SKM-1 treated with dmso at 0.1 percent for 144 hours (cell line): Measurements from ENCODE around the gene FAM72B.
"Not testable (repeated sequence)": the region's sequence is repeated elsewhere in the genome, so short reads cannot be mapped to it uniquely, and the experiment has no call there.

ENCODE experiments used
- DNase-seq: peaks from one replicate; lab custom pipeline; 2025; ENCODE audit not compliant: unreplicated experiment; lab: John Stamatoyannopoulos, UW

Gene FAM72B

GRCh38 chr1:121200985-121201981, 17.1 kb upstream of the FAM72B start:
- not testable (repeated sequence) for DNase-seq

GRCh38 chr1:121200232-121200631, 16.1 kb upstream of the FAM72B start:
- not testable (repeated sequence) for DNase-seq

- DNase-seq, result not testable (repeated sequence)
Observed at GRCh38 chr1:121199763-121200162, 15.6 kb upstream of the FAM72B start.

- DNase-seq, result not testable (repeated sequence)
Observed at GRCh38 chr1:121197095-121197882, 13.1 kb upstream of the FAM72B start.

GRCh38 chr1:121192512-121192911, 8.4 kb upstream of the FAM72B start:
- DNase-seq, result not testable (repeated sequence)

GRCh38 chr1:121187914-121188313, 3.8 kb upstream of the FAM72B start:
- DNase-seq, result not testable (repeated sequence)

- not testable (repeated sequence) for DNase-seq
Observed at GRCh38 chr1:121186191-121186590, 2.1 kb upstream of the FAM72B start.

- DNase-seq, result not testable (repeated sequence)
Observed at GRCh38 chr1:121185140-121185708, 1.1 kb upstream of the FAM72B start.

- DNase-seq, result not testable (repeated sequence)
Observed at GRCh38 chr1:121183867-121184266, 273 bp downstream of the FAM72B start.

GRCh38 chr1:121178197-121178596, 5.9 kb downstream of the FAM72B start:
- DNase-seq, result not testable (repeated sequence)

- not testable (repeated sequence) for DNase-seq
Observed at GRCh38 chr1:121176649-121177048, 7.5 kb downstream of the FAM72B start.

GRCh38 chr1:121168152-121168668, 15.9 kb downstream of the FAM72B start:
- not testable (repeated sequence) for DNase-seq

- DNase-seq, result not testable (repeated sequence)
Observed at GRCh38 chr1:121167225-121167738, 16.9 kb downstream of the FAM72B start.

- DNase-seq, result peak; percentile 7
Observed at GRCh38 chr1:121165296-121165695, 18.8 kb downstream of the FAM72B start.

- peak; percentile 2 for DNase-seq
Observed at GRCh38 chr1:121163850-121164757, 20.0 kb downstream of the FAM72B start.

- DNase-seq, result not testable (repeated sequence)
Observed at GRCh38 chr1:121161199-121161901, 22.8 kb downstream of the FAM72B start.

GRCh38 chr1:121160118-121160517, 24.0 kb downstream of the FAM72B start:
- DNase-seq, result not testable (repeated sequence)

GRCh38 chr1:121157609-121158008, 26.5 kb downstream of the FAM72B start:
- not testable (repeated sequence) for DNase-seq
